Left ventricle myocardium inferior (tissue), 1 donor: Measurements from ENCODE around the gene HDAC4. TPM values are rescaled to one million over a fixed set of nuclear protein-coding genes. Genes with fewer than 3 reads are reported as not detected.

Source experiments
- DNase-seq: peaks from one replicate; pipeline ENCODE4 v3.0.0-alpha.2; 2020
- H3K27ac ChIP-seq: fragments of 200-600 bp; replicated peaks from 2 replicates; pipeline ENCODE4 v1.8.0; 2021
- H3K27me3 ChIP-seq: fragments of 200-600 bp; 2 replicates; pipeline ENCODE4 v1.8.0; 2021; ENCODE audit warnings: low read depth
- H3K36me3 ChIP-seq: fragments of 200-600 bp; 2 replicates; pipeline ENCODE4 v1.8.0; 2021
- H3K4me1 ChIP-seq: fragments of 200-600 bp; 2 replicates; pipeline ENCODE4 v1.8.0; 2021
- H3K4me3 ChIP-seq: fragments of 200-600 bp; 2 replicates; pipeline ENCODE4 v1.8.0; 2021; ENCODE audit warnings: mild to moderate bottlenecking, moderate library complexity
- H3K9me3 ChIP-seq: fragments of 200-600 bp; replicated peaks from 2 replicates; pipeline ENCODE4 v1.8.0; 2021
- intact Hi-C: fragments of 100-400 bp; cut with micrococcal nuclease; formaldehyde crosslinking; loops from one replicate; pipeline ENCODE4 v1.11.0; 2022
- total RNA-seq: library from RNA; stranded (reverse); fragmentation: NEBNext Ultra II Directional; extraction: Animal tissue kit (Norgen Biotek cat#: 25700); gene quantifications from one replicate; pipeline ENCODE4 v1.2.1, GENCODE V29; 2021
- TF ChIP-seq, protein P1 (sequence below): fragments of 200-600 bp; IDR thresholded peaks from 2 replicates; pipeline ENCODE4 v1.8.0; 2021; ENCODE audit warnings: antibody characterized with exemption, mild to moderate bottlenecking, borderline replicate concordance
- donor health status: DM: no; HTN: yes; CAD: no; lungs with severe emphysema.

Gene HDAC4
- total RNA-seq, 1 donor from 2014 or later = 23.9 TPM

DNA sequence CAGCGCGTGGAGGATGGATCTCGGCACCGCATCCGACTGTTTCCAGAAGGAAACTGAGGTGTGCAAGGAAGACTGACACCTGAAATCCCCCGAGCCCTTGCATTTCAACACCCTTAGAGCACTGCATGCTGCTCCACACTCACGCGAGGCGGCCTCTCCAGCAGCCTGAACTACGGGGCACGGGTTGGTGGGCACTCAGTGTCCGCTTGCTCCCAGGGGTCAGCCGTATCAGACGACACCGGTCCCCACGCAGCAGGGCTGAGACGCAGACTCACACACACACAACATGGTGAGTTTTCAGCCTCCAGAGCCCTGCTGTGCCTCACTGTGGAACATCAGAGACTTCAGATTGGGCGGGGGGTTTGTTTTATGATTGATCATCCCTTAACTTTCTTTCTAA is 283.0 kb downstream of the HDAC4 start:
- Histone ChIP-seq H3K9me3 (no peaks in the 10 kb centered on the region), H3K4me3 (no peak overlapping the region), H3K27me3 (no peaks in the 10 kb centered on the region), H3K36me3 (peaks cover 6% of the 10 kb centered on the region), H3K4me1 (peaks cover 45% of the 10 kb centered on the region), H3K27ac (no peak overlapping the region)
- intact Hi-C loops = no loop called here
- DNase-seq = no peak
- TF ChIP-seq, protein P1, sequence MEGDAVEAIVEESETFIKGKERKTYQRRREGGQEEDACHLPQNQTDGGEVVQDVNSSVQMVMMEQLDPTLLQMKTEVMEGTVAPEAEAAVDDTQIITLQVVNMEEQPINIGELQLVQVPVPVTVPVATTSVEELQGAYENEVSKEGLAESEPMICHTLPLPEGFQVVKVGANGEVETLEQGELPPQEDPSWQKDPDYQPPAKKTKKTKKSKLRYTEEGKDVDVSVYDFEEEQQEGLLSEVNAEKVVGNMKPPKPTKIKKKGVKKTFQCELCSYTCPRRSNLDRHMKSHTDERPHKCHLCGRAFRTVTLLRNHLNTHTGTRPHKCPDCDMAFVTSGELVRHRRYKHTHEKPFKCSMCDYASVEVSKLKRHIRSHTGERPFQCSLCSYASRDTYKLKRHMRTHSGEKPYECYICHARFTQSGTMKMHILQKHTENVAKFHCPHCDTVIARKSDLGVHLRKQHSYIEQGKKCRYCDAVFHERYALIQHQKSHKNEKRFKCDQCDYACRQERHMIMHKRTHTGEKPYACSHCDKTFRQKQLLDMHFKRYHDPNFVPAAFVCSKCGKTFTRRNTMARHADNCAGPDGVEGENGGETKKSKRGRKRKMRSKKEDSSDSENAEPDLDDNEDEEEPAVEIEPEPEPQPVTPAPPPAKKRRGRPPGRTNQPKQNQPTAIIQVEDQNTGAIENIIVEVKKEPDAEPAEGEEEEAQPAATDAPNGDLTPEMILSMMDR = no peak

DNA sequence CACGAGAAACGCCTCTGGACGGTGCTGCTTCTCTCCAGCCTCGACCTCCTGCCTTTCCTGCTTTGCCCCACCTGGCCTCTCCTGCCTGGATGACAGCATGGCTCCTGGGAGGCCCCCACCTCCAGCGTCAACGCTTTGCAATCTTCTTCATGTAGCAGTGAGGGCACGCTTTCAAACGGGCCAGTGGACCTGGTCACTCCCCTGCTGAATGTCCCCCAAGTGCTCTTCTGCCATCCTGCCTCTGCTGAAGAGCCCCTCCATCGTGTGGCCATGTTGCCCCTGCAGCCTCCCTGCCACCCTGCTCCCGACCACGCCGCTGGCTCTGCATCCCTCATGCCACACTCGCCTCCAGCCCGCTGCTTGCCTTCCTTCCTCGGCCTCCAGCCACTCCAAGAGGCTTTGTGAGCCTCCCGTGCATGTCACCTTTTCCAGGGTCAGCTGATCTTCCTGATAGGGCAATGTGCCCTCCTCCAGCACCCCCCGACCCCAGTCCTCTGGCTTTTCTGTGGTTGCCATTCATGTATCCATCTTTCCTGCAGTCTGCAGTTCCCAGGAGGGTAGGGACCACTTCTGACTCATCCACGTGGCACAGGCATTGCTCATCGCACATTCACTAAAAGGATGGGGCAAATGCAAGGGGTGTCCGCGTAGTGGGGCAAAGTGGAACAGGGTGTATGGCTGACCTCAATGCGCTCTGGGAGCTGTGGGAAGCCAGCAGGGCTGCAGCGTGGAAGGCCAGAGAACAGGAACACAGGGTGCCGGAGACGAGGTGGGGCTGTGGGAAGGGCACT is 284.2 kb downstream of the HDAC4 start:
- no peak overlapping the region for H3K27ac ChIP-seq
- H3K4me3 ChIP-seq = no peak overlapping the region
- H3K4me1 ChIP-seq = peaks cover 37% of the 10 kb centered on the region
- DNase-seq = no peak
- no peaks in the 10 kb centered on the region for H3K27me3 ChIP-seq
- H3K9me3 ChIP-seq = no peaks in the 10 kb centered on the region
- intact Hi-C loops = no loop called here
- H3K36me3 ChIP-seq = peaks cover 7% of the 10 kb centered on the region
- TF ChIP-seq, protein P1 = no peak

DNA sequence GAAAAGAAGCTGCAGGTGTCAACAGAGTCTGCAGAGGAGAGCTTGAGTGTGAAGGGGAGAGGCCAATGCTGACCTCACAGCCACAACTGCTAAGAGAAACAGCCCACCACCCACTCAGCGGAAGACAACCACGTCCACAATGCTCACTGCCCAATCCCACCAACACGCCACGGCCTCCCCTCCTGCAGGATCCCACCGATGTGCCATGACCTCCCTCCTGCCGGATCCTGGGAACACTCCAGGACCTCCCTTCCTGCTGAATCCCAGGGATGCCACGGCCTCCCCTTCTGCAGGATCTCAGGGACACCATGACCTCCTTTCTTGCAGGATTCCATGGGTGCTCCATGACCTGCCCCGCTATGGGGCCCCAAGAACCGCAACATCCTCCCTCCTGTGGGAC is 285.2 kb downstream of the HDAC4 start:
- H3K27ac ChIP-seq = no peak overlapping the region
- H3K9me3 ChIP-seq = no peaks in the 10 kb centered on the region
- intact Hi-C loops = no loop called here
- H3K4me1 ChIP-seq = peaks cover 27% of the 10 kb centered on the region
- TF ChIP-seq, protein P1 = no peak
- H3K36me3 ChIP-seq = peaks cover 18% of the 10 kb centered on the region
- H3K27me3 ChIP-seq = no peaks in the 10 kb centered on the region
- no peak overlapping the region for H3K4me3 ChIP-seq
- DNase-seq = no peak

DNA sequence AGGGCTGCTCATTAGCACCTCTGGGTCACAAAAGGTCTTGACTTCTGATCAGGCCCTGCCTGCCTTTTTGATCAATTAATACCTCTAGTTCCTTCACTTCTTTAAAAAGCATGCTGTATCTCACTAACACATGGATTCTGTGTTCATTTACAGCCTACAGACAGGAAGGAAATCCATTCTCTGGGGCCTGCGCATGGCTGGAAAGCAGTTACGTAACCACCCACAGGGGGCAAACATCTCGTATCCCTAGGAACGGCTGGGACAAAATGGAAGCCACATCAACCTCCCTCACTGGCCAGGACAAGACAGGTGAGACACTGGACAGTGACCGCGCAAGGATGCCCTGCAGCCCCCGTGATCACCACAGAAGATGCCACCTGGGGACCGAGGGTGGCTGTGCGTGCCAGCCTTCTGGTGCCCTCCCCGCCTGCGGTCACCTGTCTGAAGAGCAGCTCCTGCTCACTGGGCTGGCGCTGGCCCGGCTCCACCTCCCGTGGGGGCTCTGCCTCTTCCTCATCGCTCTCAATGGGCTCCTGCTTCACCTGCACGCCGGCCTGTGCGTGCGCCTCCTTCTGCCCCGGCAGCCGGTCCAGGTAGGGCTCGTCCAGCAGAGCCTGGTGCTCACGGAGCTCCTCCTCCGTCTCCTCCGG is 286.1 kb downstream of the HDAC4 start:
- H3K36me3 ChIP-seq = peaks cover 26% of the 10 kb centered on the region
- H3K4me3 ChIP-seq = no peak overlapping the region
- H3K9me3 ChIP-seq = no peaks in the 10 kb centered on the region
- H3K4me1 ChIP-seq = peaks cover 27% of the 10 kb centered on the region
- H3K27me3 ChIP-seq = no peaks in the 10 kb centered on the region
- peak overlapping the region; percentile 52 for H3K27ac ChIP-seq
- DNase-seq = no peak
- intact Hi-C loops = no loop called here
- TF ChIP-seq, protein P1 = no peak

DNA sequence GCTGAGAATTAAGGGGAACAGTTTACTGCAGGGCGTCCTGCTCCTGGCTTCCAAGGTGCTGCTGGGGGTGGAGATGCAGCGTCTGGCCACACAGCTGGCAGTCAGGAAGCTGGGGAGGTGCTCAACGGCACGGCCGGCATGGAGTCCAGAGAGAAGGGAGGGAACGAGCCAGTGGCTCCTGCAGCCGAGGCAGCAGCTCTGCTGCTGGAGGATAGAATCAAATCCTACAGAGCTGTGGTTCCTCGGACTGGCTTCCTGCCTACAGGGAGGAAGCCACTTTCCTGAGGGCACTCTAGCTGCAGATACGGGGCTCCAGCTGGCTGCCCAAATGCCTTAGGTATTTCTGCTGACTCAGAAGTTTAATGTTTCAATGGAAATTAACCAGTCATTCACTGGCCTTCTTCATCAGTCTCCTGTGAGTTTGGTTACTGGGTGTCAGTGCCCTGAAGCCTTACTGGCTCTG is 286.7 kb downstream of the HDAC4 start:
- intact Hi-C loops = no loop called here
- Histone ChIP-seq H3K36me3 (peaks cover 32% of the 10 kb centered on the region), H3K9me3 (no peaks in the 10 kb centered on the region), H3K4me3 (no peak overlapping the region), H3K4me1 (peaks cover 32% of the 10 kb centered on the region), H3K27ac (peak overlapping the region; percentile 52), H3K27me3 (no peaks in the 10 kb centered on the region)
- TF ChIP-seq, protein P1 = no peak
- DNase-seq = no peak
